Mesenchymal stem cell (in vitro differentiated cells and primary cell): ENCODE measurements around the gene APCDD1L.
A peak's percentile ranks its signal among the peaks of the same experiment; 100 is the strongest.
"Not testable (repeated sequence)": the region's sequence is repeated elsewhere in the genome, so short reads cannot be mapped to it uniquely, and the experiment has no call there.

ENCODE experiments used
- DNase-seq: peaks from one replicate; pipeline ENCODE4 v3.0.0-alpha.2; 2013
- H2AFZ ChIP-seq: one replicate; pipeline ENCODE4 v1.6.1; 2013; ENCODE audit warnings: low read depth, mild to moderate bottlenecking, control low read depth, inconsistent platforms, low read length, moderate library complexity
- H2AK5ac ChIP-seq: 2 replicates; pipeline ENCODE4 v1.6.1; 2013; ENCODE audit warnings: low read length, moderate library complexity, mild to moderate bottlenecking, inconsistent platforms; ENCODE audit not compliant: severe bottlenecking
- H2BK120ac ChIP-seq: one replicate; pipeline ENCODE4 v1.6.1; 2013; ENCODE audit warnings: low read depth, mild to moderate bottlenecking, inconsistent platforms, low read length, moderate library complexity
- H2BK12ac ChIP-seq, 2 experiments: one replicate each; pipeline ENCODE4 v1.6.1; 2013; ENCODE audit warnings: inconsistent platforms in 2 of 2, low read length in 2 of 2, mild to moderate bottlenecking in 2 of 2, moderate library complexity in 2 of 2, control low read depth in 1 of 2
- H2BK15ac ChIP-seq: one replicate; pipeline ENCODE4 v1.6.1; 2013; ENCODE audit warnings: mild to moderate bottlenecking, low read depth, inconsistent platforms; ENCODE audit not compliant: poor library complexity, severe bottlenecking
- H2BK5ac ChIP-seq: 2 replicates; pipeline ENCODE4 v1.6.1; 2013; ENCODE audit warnings: low read depth, mild to moderate bottlenecking, low read length, control low read depth, inconsistent platforms; ENCODE audit not compliant: poor library complexity, severe bottlenecking
- H3K14ac ChIP-seq, 2 experiments: one replicate each; pipeline ENCODE4 v1.6.1; 2013; ENCODE audit warnings: inconsistent platforms in 2 of 2, low read length in 2 of 2, control low read depth in 1 of 2, mild to moderate bottlenecking in 1 of 2, moderate library complexity in 1 of 2
- H3K18ac ChIP-seq, 2 experiments: one replicate each; pipeline ENCODE4 v1.6.1; 2013; ENCODE audit warnings: inconsistent platforms in 2 of 2, low read length in 2 of 2, control low read depth in 1 of 2, low read depth in 1 of 2, mild to moderate bottlenecking in 1 of 2
- H3K23ac ChIP-seq, 2 experiments: one replicate each; pipeline ENCODE4 v1.6.1; 2013; ENCODE audit warnings: inconsistent platforms in 2 of 2, low read length in 2 of 2, mild to moderate bottlenecking in 2 of 2, moderate library complexity in 2 of 2, control low read depth in 1 of 2
- H3K27ac ChIP-seq: 2 replicates; pipeline ENCODE4 v1.5.1; 2013; ENCODE audit warnings: mild to moderate bottlenecking, moderate library complexity, low read length, control low read depth, inconsistent platforms; ENCODE audit not compliant: poor library complexity, severe bottlenecking
- H3K27me3 ChIP-seq, 2 experiments: 2 replicates each; pipeline versions ENCODE4 v1.6.1 to v1.7.0; 2013; ENCODE audit warnings: low read length in 2 of 2, mild to moderate bottlenecking in 2 of 2, moderate library complexity in 2 of 2, control low read depth in 1 of 2, inconsistent platforms in 1 of 2; ENCODE audit not compliant: control insufficient read depth in 1 of 2, insufficient read depth in 1 of 2
- H3K36me3 ChIP-seq, 2 experiments: 2 replicates each; pipeline versions ENCODE4 v1.6.1 to v1.7.0; 2013; ENCODE audit warnings: low read length in 2 of 2, control low read depth in 1 of 2, inconsistent platforms in 1 of 2, low read depth in 1 of 2, mild to moderate bottlenecking in 1 of 2; ENCODE audit not compliant: insufficient read depth in 2 of 2, control insufficient read depth in 1 of 2
- H3K4ac ChIP-seq, 2 experiments: one replicate each; pipeline ENCODE4 v1.6.1; 2013; ENCODE audit warnings: inconsistent platforms in 2 of 2, low read length in 2 of 2, mild to moderate bottlenecking in 2 of 2, moderate library complexity in 2 of 2, control low read depth in 1 of 2, low read depth in 1 of 2
- H3K4me1 ChIP-seq: 2 replicates; pipeline ENCODE4 v1.6.1; 2013; ENCODE audit warnings: low read depth, low read length, control low read depth; ENCODE audit not compliant: control insufficient read depth, insufficient read depth
- H3K4me2 ChIP-seq: 2 replicates; pipeline ENCODE4 v1.6.1; 2013; ENCODE audit warnings: low read length, mild to moderate bottlenecking, inconsistent platforms; ENCODE audit not compliant: poor library complexity, severe bottlenecking
- H3K4me3 ChIP-seq, 2 experiments: 2 replicates each; pipeline versions ENCODE4 v1.5.1 to v1.7.0; 2013; ENCODE audit warnings: low read length in 2 of 2, mild to moderate bottlenecking in 2 of 2, control low read depth in 1 of 2, low read depth in 1 of 2; ENCODE audit not compliant: insufficient read depth in 1 of 2
- H3K79me1 ChIP-seq: replicated peaks from 2 replicates; pipeline ENCODE4 v1.6.1; 2013; ENCODE audit warnings: mild to moderate bottlenecking, control low read depth, low read length, inconsistent platforms; ENCODE audit not compliant: poor library complexity, severe bottlenecking
- H3K9ac ChIP-seq: 2 replicates; pipeline ENCODE4 v1.7.0; 2013; ENCODE audit warnings: mild to moderate bottlenecking, low read length, moderate library complexity
- H3K9me3 ChIP-seq: 2 replicates; pipeline ENCODE4 v1.7.0; 2013; ENCODE audit warnings: mild to moderate bottlenecking, low read length; ENCODE audit not compliant: control insufficient read depth
- H4K8ac ChIP-seq: one replicate; pipeline ENCODE4 v1.6.1; 2013; ENCODE audit warnings: inconsistent platforms, mild to moderate bottlenecking, low read length, moderate library complexity
- H4K91ac ChIP-seq: one replicate; pipeline ENCODE4 v1.6.1; 2013; ENCODE audit warnings: mild to moderate bottlenecking, low read length, inconsistent platforms
- WGBS: methylation state at CpG from one replicate; pipeline ENCODE4 v1.1.7; 2013; ENCODE audit warnings: mixed read lengths; 5-methylcytosine and 5-hydroxymethylcytosine counted together

APCDD1L gene

DNA sequence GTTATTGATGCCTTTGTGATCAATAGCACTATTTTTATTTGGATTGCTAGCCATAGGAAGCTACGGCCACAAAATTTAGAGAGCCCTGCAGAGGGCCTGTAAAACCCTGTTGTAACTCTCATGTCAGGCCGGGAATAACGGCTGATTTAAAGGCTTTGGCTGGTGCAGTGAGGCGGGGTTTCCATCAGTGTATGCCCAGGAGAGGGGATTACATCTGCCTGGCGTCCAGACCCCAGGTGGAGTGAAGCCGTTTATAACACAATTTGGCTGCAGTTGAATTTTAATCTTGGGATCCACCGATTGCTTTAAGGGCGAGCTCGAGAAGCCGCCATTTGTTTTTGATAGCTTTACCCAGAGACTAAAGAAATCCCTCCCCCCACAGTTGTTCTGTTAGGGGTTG is 29.1 kb upstream of the APCDD1L start:
- Histone ChIP-seq H2BK120ac (no peak overlapping the region), H3K14ac (no peak overlapping the region)

DNA sequence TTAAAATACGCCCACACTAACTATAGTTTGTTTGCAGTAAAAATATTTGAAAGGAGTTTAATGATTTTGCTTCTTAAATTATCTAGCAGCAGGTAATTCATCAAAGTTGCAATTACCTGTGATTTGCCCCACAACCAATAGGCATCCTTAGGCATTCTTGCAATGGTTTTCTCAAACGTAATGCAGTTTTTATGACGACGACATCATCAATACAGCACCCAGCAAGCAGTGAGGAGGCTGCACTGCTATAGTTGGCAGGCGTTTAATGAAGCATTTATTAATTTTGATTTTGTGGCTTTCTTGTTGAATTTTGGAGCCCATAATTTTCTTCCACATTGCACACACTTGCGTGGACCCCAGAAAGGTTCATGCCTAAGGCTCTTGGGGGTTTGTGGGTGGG is 28.1 kb upstream of the APCDD1L start:
- H3K4ac ChIP-seq: no peak overlapping the region
- no peak overlapping the region for H2BK12ac ChIP-seq
- no peaks in the 10 kb centered on the region for H3K9me3 ChIP-seq
- H3K4me1 ChIP-seq: peaks cover 14% of the 10 kb centered on the region
- no peak overlapping the region for H3K4me3 ChIP-seq
- no peak overlapping the region for H3K4me2 ChIP-seq
- H2BK120ac ChIP-seq: no peak overlapping the region
- no peaks in the 10 kb centered on the region for H3K79me1 ChIP-seq
- H3K36me3 ChIP-seq: no peaks in the 10 kb centered on the region
- H4K91ac ChIP-seq: no peak overlapping the region
- no peak overlapping the region for H2BK15ac ChIP-seq
- H3K9ac ChIP-seq: no peak overlapping the region
- H3K23ac ChIP-seq: no peak overlapping the region
- DNase-seq: no peak
- H2AK5ac ChIP-seq: no peak overlapping the region
- no peak overlapping the region for H3K18ac ChIP-seq
- 85% methylated on average over 5 of the region's 6 CpGs for WGBS
- no peaks in the 10 kb centered on the region for H3K27me3 ChIP-seq
- H2BK5ac ChIP-seq: no peak overlapping the region
- H3K27ac ChIP-seq: no peak overlapping the region
- no peak overlapping the region for H4K8ac ChIP-seq
- H2AFZ ChIP-seq: no peak overlapping the region
- H3K14ac ChIP-seq: no peak overlapping the region

More for the DNA sequence above, 29.1 kb upstream of the APCDD1L start:
- H4K91ac ChIP-seq: no peak overlapping the region
- H3K79me1 ChIP-seq: no peaks in the 10 kb centered on the region
- H3K4ac ChIP-seq: no peak overlapping the region
- H3K27ac ChIP-seq: no peak overlapping the region
- no peak overlapping the region for H3K4me2 ChIP-seq
- no peak overlapping the region for H3K4me3 ChIP-seq
- H3K4me1 ChIP-seq: peaks cover 19% of the 10 kb centered on the region
- no peaks in the 10 kb centered on the region for H3K9me3 ChIP-seq
- H2BK5ac ChIP-seq: no peak overlapping the region
- H3K18ac ChIP-seq: no peak overlapping the region
- no peak overlapping the region for H3K23ac ChIP-seq
- no peak overlapping the region for H2AFZ ChIP-seq
- H2AK5ac ChIP-seq: no peak overlapping the region
- no peaks in the 10 kb centered on the region for H3K27me3 ChIP-seq
- no peak overlapping the region for H3K9ac ChIP-seq
- H3K36me3 ChIP-seq: no peaks in the 10 kb centered on the region
- whole genome bisulfite sequencing: 70% methylated on average over 5 of the region's 10 CpGs
- no peak overlapping the region for H2BK12ac ChIP-seq
- H4K8ac ChIP-seq: no peak overlapping the region
- DNase-seq: no peak
- no peak overlapping the region for H2BK15ac ChIP-seq

DNA sequence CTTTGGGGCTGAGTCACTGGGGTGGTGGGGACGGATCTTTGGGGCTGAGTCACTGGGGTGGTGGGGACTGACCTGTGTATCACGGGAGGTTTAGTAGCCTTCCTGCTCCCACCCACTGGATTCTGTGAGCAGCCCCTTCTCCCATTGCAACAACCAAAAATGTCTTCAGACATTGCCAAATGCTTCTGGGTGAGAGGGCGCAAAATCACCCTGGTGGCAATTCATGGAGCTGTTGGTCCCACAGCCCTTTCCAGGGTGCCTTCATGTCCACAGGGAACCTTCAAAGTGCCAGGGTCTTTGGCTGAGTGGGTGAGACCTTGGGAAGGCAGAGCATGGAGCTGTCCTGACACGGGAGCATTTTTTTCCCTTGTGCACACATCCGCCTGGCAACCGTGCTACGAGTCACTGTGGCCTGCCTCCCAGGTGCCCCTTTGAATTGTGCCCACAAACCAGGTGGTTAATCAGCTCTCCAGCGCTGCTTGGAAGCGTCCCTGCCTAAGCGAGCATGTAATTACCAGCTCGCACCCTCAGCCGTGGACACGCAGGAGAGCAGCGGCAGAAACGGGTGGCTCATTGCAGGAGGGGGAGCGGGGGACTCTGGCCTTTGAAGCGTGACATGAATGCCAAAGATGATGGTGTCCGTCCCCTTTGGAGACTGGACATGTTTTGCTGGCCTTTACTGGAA is 27.4 kb upstream of the APCDD1L start:
- no peaks in the 10 kb centered on the region for H3K79me1 ChIP-seq
- no peak overlapping the region for H3K9ac ChIP-seq
- H2AFZ ChIP-seq: no peak overlapping the region
- no peak overlapping the region for H3K14ac ChIP-seq
- no peaks in the 10 kb centered on the region for H3K36me3 ChIP-seq
- H2BK15ac ChIP-seq: no peak overlapping the region
- no peak overlapping the region for H3K4me3 ChIP-seq
- no peak overlapping the region for H2AK5ac ChIP-seq
- H3K27me3 ChIP-seq: no peaks in the 10 kb centered on the region
- 86% methylated on average over 18 of the region's 18 CpGs for WGBS
- H3K4me2 ChIP-seq: no peak overlapping the region
- H4K91ac ChIP-seq: no peak overlapping the region
- H3K23ac ChIP-seq: no peak overlapping the region
- no peak overlapping the region for H3K18ac ChIP-seq
- DNase-seq: peak; percentile 19
- no peak overlapping the region for H2BK12ac ChIP-seq
- H4K8ac ChIP-seq: no peak overlapping the region
- no peak overlapping the region for H3K27ac ChIP-seq
- H3K4me1 ChIP-seq: peaks cover 14% of the 10 kb centered on the region
- no peak overlapping the region for H2BK5ac ChIP-seq
- no peak overlapping the region for H2BK120ac ChIP-seq
- no peak overlapping the region for H3K4ac ChIP-seq
- peaks cover 4% of the 10 kb centered on the region for H3K9me3 ChIP-seq

DNA sequence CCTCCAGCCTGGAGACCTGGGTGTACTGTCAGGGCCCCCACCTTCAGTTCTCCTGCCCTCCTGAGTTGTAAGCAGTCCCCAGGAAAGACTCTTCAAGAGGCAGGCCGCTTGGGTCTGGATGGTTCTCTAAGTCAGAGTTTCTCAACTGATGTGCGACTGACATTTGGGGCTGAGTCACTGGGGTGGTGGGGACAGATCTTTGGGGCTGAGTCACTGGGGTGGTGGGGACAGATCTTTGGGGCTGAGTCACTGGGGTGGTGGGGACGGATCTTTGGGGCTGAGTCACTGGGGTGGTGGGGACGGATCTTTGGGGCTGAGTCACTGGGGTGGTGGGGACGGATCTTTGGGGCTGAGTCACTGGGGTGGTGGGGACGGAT is 26.8 kb upstream of the APCDD1L start:
- not testable (repeated sequence) for H2BK120ac ChIP-seq, H3K27ac ChIP-seq, H2BK15ac ChIP-seq, H4K8ac ChIP-seq, H2AK5ac ChIP-seq, H2AFZ ChIP-seq, H3K36me3 ChIP-seq, H3K23ac ChIP-seq, H3K4me2 ChIP-seq, H3K9ac ChIP-seq, H3K79me1 ChIP-seq, H2BK12ac ChIP-seq, H4K91ac ChIP-seq, H2BK5ac ChIP-seq, H3K27me3 ChIP-seq, H3K9me3 ChIP-seq, H3K18ac ChIP-seq, H3K4me3 ChIP-seq, H3K14ac ChIP-seq, H3K4ac ChIP-seq
- WGBS: 79% methylated on average over 2 of the region's 6 CpGs
- H3K4me1 ChIP-seq: peaks cover 11% of the 10 kb centered on the region
- peak; percentile 38 for DNase-seq
